ENCODE measurements around the gene AIFM3. TPM values are rescaled to one million over a fixed set of nuclear protein-coding genes. Genes with fewer than 3 reads are reported as not detected.
"Not testable (repeated sequence)": the region's sequence is repeated elsewhere in the genome, so short reads cannot be mapped to it uniquely, and the experiment has no call there.

Gene AIFM3
- total and polyA plus RNA-seq, 2 of the 4 experiments (the other 2 are of a cell fraction): 0.09 to 0.18 TPM

DNA sequence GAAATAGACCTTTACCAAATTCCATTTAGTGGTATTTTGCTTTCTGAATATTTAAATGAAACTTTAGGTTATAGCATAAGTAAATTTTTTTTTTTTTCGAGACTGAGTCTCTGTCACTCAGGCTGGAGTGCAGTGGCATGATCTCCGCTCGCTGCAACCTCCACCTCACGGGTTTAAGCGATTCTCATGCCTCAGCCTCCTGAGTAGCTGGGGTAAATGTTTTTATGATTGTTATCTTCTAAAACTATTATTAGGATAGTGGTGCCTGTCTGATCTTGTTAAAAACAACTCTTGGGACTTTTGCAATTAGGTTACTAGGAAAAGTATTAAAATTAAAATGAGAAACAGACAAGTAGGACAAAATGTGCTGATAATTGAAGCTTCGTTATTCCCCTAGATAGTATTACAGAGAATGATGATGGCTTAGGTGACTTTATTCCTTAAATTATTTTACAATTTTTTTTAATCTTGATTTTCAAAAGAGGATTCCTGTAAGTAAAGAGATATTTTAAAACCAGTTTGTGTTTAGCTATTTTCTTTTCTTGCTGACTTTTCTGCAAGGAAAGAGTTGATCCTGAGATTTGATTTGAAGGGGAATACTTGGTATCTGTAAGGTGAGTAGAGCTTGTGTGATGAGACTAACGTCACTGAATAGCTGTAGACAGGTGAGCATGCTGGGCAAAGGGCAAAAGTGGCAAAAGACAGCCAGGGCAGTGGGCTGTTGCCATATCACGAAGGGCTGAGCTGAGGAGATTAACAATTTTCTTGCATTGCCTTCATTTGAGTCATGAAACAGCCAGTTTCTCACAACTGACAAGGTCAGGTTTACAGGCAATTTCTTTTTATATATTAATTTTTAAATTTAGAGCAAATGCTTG, 29.0 kb upstream of the AIFM3 start (continued):
- no peak for TF ChIP-seq RCOR1 (IDR thresholded peaks at IDR 0.05; ENCODE audit: insufficient replicate concordance, low read length)

DNA sequence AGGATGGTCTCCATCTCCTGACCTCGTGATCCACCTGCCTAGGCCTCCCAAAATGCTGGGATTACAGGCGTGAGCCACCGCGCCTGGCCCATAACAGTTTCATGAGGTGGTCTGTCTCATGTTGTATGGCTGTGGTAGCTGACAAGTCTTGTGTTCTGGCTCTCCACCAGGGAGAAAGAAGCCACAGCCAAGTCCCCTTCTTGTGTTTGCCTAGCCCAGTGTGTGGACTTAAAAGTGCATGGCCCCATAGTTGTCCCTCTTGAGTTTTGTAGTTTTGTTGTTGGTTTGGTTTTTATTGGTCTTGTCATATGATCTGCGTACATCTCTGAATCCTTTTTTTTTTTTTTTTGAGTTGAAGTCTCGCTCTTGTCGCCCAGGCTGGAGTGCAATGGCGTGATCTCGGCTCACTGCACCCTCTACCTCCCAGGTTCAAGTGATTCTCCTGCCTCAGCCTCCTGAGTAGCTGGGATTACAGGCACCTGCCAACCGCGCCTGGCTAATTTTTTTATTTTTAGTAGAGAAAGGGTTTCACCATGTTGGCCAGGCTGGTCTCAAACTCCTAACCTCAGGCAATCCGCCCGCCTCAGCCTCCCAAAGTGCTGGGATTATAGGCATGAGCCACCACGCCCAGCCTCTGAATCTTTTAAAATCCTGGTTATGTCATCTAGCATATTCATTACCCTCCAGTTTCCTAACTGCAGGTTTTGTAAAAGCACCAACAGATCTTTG, 27.4 kb upstream of the AIFM3 start:
- POLR2A ChIA-PET (ENCODE audit: unreplicated experiment): not testable (repeated sequence)

More for the DNA sequence above, 27.4 kb upstream of the AIFM3 start:
- H3K23ac ChIP-seq (ENCODE audit: low read depth, low read length); H3K4me1 ChIP-seq (ENCODE audit: control insufficient read depth, insufficient read depth, low read length); dilution Hi-C loops (cut with HindIII; ENCODE audit: low sequenced_read_pairs, unreplicated experiment); CTCF ChIA-PET; H2BK120ac ChIP-seq (ENCODE audit: low read depth, low read length); H3K27me3 ChIP-seq (ENCODE audit: control insufficient read depth, insufficient read depth, low read length); H4K5ac ChIP-seq (ENCODE audit: low read depth, low read length); H3K4ac ChIP-seq (ENCODE audit: low read depth, low read length); H3K4me3 ChIP-seq (ENCODE audit: insufficient read depth, low read depth, low read length); H3K9ac ChIP-seq (ENCODE audit: low read depth, low read length); H3K27ac ChIP-seq (ENCODE audit: insufficient read depth, low read length); BruUV-seq (replicated peaks); H3K18ac ChIP-seq (ENCODE audit: low read depth, low read length); H2AK5ac ChIP-seq (ENCODE audit: low read depth, low read length); H2BK5ac ChIP-seq (ENCODE audit: low read depth, low read length, poor library complexity, severe bottlenecking); H3K14ac ChIP-seq (replicated peaks; ENCODE audit: low read depth, low read length); H2AK9ac ChIP-seq (replicated peaks; ENCODE audit: low read depth, low read length, poor library complexity); H2BK15ac ChIP-seq (ENCODE audit: low read depth, low read length); H3K4me2 ChIP-seq (ENCODE audit: low read depth, low read length); DNase-seq; ATAC-seq (ENCODE audit: low read depth); H3K9me3 ChIP-seq (ENCODE audit: control insufficient read depth, insufficient read depth, low read length); H2BK20ac ChIP-seq (ENCODE audit: low read depth, low read length); in situ Hi-C loops (cut with MboI; ENCODE audit: low sequenced_read_pairs); H3K56ac ChIP-seq (ENCODE audit: extremely low read depth, insufficient read depth, low read length); intact Hi-C loops (cut with micrococcal nuclease); H4K8ac ChIP-seq (ENCODE audit: low read depth in 2 of 2, low read length in 2 of 2); H4K91ac ChIP-seq (ENCODE audit: insufficient read depth, low read depth, low read length); H2AFZ ChIP-seq (replicated peaks; ENCODE audit: low read length, poor library complexity): not testable (repeated sequence)
- Histone ChIP-seq H3K9me1 (ENCODE audit: insufficient read depth, low read length) (peaks cover 17% of the 10 kb centered on the region), H3K79me1 (ENCODE audit: low read depth in 1 of 2, low read length in 2 of 2) (peaks cover 8 to 70% of the 10 kb centered on the region in 2 experiments), H3K36me3 (ENCODE audit: control insufficient read depth, insufficient read depth, low read length) (peaks cover 27% of the 10 kb centered on the region), H4K20me1 (ENCODE audit: insufficient read depth, low read length) (peaks cover 94% of the 10 kb centered on the region)
- 94% methylated on average over 3 of the region's 14 CpGs; no CpG with 5 or more reads in 1 of the 2 experiments for WGBS, 2 experiments (ENCODE audit: extremely low coverage in 2 of 2, insufficient read length in 1 of 2)

Measured in IMR-90 (cell line).